Neural crest cell (in vitro differentiated cells): ENCODE data around the gene CBLB. TPM values are rescaled to one million over a fixed set of nuclear protein-coding genes. Genes with fewer than 3 reads are reported as not detected.

Experiments used
- DNase-seq: peaks from one replicate; pipeline ENCODE4 v3.0.0; 2021; ENCODE audit warnings: low read depth, mixed read lengths, low spot score
- H3K27ac Mint-ChIP-seq: one replicate; pipeline ENCODE4 v1.8.0; 2021; ENCODE audit warnings: mild to moderate bottlenecking, mixed read lengths; ENCODE audit not compliant: unreplicated experiment
- H3K27me3 Mint-ChIP-seq: 2 replicates; pipeline ENCODE4 v1.8.0; 2021; ENCODE audit warnings: low read depth, mild to moderate bottlenecking, mixed read lengths
- H3K36me3 Mint-ChIP-seq: 2 replicates; pipeline ENCODE4 v1.8.0; 2021; ENCODE audit warnings: low read depth, mild to moderate bottlenecking, mixed read lengths
- H3K4me1 Mint-ChIP-seq: 2 replicates; pipeline ENCODE4 v1.8.0; 2021; ENCODE audit warnings: mixed read lengths
- H3K4me3 Mint-ChIP-seq: one replicate; pipeline ENCODE4 v1.8.0; 2021; ENCODE audit warnings: mild to moderate bottlenecking, mixed read lengths
- H3K9me3 Mint-ChIP-seq: 2 replicates; pipeline ENCODE4 v1.8.0; 2021; ENCODE audit warnings: mixed read lengths
- total RNA-seq: library from RNA; stranded (reverse); gene quantifications from 2 replicates; pipeline ENCODE4 v1.2.1, GENCODE V29; 2021
- TF ChIP-seq, protein P1 (sequence below): fragments of 200-600 bp; sonication (generic); conservative IDR thresholded peaks from 2 replicates; pipeline ENCODE4 v1.5.0; 2021; ENCODE audit warnings: antibody characterized with exemption, mild to moderate bottlenecking

The CBLB gene
- total RNA-seq, 1 donor from 2014 or later, result 32.3 TPM

DNA sequence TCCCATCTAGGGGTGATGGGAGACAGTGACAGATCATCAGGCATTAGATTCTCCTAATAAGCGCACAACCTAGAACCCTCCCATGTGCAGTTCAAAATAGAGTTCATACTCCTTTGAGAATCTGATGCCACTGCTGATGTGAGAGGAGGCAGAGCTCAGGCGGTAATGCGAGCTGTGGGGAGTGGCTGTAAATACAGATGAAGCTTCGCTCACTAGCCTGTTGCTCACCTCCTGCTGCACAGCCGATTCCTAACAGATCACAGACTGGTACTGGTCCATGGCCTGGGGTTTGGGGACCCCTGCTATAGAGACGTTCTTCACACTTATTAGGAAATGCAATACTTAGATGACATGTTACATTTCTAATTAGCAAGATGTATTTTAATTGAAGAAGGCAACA, 154.4 kb downstream of the CBLB start:
- Mint-ChIP-seq H3K36me3 (peaks cover 16% of the 10 kb centered on the region), H3K27ac (peak overlapping the region; percentile 67), H3K27me3 (no peaks in the 10 kb centered on the region), H3K4me1 (peaks cover 8% of the 10 kb centered on the region), H3K4me3 (no peak overlapping the region), H3K9me3 (peaks cover 8% of the 10 kb centered on the region)
- TF ChIP-seq, protein P1, sequence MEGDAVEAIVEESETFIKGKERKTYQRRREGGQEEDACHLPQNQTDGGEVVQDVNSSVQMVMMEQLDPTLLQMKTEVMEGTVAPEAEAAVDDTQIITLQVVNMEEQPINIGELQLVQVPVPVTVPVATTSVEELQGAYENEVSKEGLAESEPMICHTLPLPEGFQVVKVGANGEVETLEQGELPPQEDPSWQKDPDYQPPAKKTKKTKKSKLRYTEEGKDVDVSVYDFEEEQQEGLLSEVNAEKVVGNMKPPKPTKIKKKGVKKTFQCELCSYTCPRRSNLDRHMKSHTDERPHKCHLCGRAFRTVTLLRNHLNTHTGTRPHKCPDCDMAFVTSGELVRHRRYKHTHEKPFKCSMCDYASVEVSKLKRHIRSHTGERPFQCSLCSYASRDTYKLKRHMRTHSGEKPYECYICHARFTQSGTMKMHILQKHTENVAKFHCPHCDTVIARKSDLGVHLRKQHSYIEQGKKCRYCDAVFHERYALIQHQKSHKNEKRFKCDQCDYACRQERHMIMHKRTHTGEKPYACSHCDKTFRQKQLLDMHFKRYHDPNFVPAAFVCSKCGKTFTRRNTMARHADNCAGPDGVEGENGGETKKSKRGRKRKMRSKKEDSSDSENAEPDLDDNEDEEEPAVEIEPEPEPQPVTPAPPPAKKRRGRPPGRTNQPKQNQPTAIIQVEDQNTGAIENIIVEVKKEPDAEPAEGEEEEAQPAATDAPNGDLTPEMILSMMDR, result no peak
- no peak for DNase-seq

DNA sequence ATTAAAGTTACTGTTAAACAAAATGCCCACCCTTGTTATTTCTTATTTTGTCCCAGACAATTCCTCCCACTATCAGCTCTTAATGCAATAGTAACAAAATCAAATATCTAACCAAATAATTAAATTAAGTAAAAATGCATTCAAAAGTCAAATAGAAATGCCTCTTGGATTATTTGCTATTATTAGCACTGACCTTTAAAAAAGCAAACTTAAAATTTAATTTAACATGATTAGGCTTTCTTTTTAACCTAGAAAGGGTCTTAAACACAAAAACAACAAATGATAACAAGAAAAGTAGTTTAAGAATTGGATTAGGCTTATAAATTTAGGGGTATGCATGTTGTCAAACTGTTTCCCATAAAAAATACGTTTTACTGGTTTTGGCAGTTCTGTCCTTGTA, 159.8 kb downstream of the CBLB start:
- Mint-ChIP-seq H3K9me3 (peaks cover 6% of the 10 kb centered on the region), H3K27me3 (no peaks in the 10 kb centered on the region), H3K36me3 (peaks cover 6% of the 10 kb centered on the region), H3K4me3 (no peak overlapping the region), H3K4me1 (no peaks in the 10 kb centered on the region), H3K27ac (no peak overlapping the region)
- DNase-seq, result no peak
- TF ChIP-seq, protein P1, result no peak

GRCh38 chr3:105707009-105707408, 161.8 kb downstream of the CBLB start:
- DNase-seq, result no peak
- peaks cover 6% of the 10 kb centered on the region for H3K9me3 Mint-ChIP-seq
- TF ChIP-seq, protein P1, result no peak
- H3K4me3 Mint-ChIP-seq, result no peak overlapping the region
- no peak overlapping the region for H3K27ac Mint-ChIP-seq
- peaks cover 8% of the 10 kb centered on the region for H3K36me3 Mint-ChIP-seq
- H3K4me1 Mint-ChIP-seq, result no peaks in the 10 kb centered on the region
- H3K27me3 Mint-ChIP-seq, result no peaks in the 10 kb centered on the region

- TF ChIP-seq, protein P1, result no peak
- no peak for DNase-seq
- Mint-ChIP-seq H3K4me3 (no peak overlapping the region), H3K36me3 (peaks cover 8% of the 10 kb centered on the region), H3K9me3 (peaks cover 2% of the 10 kb centered on the region), H3K4me1 (no peaks in the 10 kb centered on the region), H3K27ac (no peak overlapping the region), H3K27me3 (no peaks in the 10 kb centered on the region)
These were observed 163.9 kb downstream of the CBLB start for GRCh38 chr3:105704726-105705410.

GRCh38 chr3:105700575-105700974, 168.2 kb downstream of the CBLB start:
- DNase-seq, result no peak
- no peaks in the 10 kb centered on the region for H3K27me3 Mint-ChIP-seq
- no peak overlapping the region for H3K4me3 Mint-ChIP-seq
- no peaks in the 10 kb centered on the region for H3K9me3 Mint-ChIP-seq
- no peaks in the 10 kb centered on the region for H3K4me1 Mint-ChIP-seq
- no peak overlapping the region for H3K27ac Mint-ChIP-seq
- TF ChIP-seq, protein P1, result no peak
- H3K36me3 Mint-ChIP-seq, result peaks cover 6% of the 10 kb centered on the region
